Omental fat pad (tissue), 4 donors: ENCODE measurements around the gene PRPSAP2. TPM values are rescaled to one million over a fixed set of nuclear protein-coding genes. Genes with fewer than 3 reads are reported as not detected.

Experiments used
- ATAC-seq: fragments of 150-250 bp; one replicate; pipeline ENCODE4 v1.9.1; 2016; ENCODE audit warnings: mild to moderate bottlenecking, moderate library complexity; ENCODE audit not compliant: low FRiP score
- DNase-seq: peaks from one replicate; pipeline ENCODE4 v3.0.0-alpha.2; 2019; ENCODE audit warnings: low spot score
- total RNA-seq, 4 donors: library from RNA; depleted of rRNA; stranded (reverse); fragments of >200 nt; gene quantifications; one replicate each; pipeline ENCODE4 v1.1.0, GENCODE V29; 2016
- TF ChIP-seq, protein P1 (sequence below), 3 donors: fragments of 450-650 bp; IDR thresholded peaks; one replicate each; pipeline ENCODE4 v1.5.1; 2016 to 2017; ENCODE audit warnings: antibody characterized with exemption in 3 of 3, mild to moderate bottlenecking in 3 of 3, moderate library complexity in 2 of 3

PRPSAP2 gene
- total RNA-seq, 4 donors from 2014 or later, result 14.3 to 28.4 (median 14.9) TPM

DNA sequence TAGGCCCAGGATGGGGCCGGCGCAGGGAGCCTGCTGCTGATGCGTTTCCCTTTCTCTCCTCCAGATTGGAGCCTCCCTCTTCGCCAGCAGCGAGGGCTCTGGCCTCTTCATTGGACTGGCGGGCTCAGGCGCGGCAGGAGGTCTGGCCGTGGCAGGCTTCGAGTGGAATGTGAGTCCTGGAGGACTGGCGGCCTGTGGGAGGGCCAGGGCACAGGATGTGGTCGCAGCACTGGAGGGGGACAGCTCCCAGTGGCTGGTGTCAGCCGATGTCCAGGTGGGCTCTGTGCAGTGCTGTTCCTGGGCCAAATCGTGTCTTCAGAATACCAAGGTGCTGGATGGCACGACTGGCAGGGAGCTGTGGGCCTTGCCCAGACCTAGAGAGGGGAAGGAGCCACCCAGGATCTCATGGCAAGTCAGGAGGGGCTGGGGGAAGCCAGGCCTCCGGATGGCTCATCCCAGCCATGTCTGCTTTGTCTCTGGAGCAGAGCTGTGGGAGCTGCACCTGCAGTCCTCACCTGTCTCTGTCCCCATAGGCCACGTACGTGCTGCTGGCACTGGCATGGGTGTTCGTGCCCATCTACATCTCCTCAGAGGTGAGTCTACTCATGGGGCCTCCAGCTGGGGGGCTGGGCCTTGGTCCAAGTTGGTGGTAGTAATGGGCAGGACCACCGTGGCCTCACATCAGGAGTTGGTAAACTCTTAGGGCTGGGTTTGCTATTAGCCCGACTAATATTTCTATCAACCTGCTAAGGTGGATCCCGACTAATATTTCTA is 101.3 kb downstream of the PRPSAP2 start:
- TF ChIP-seq, protein P1, sequence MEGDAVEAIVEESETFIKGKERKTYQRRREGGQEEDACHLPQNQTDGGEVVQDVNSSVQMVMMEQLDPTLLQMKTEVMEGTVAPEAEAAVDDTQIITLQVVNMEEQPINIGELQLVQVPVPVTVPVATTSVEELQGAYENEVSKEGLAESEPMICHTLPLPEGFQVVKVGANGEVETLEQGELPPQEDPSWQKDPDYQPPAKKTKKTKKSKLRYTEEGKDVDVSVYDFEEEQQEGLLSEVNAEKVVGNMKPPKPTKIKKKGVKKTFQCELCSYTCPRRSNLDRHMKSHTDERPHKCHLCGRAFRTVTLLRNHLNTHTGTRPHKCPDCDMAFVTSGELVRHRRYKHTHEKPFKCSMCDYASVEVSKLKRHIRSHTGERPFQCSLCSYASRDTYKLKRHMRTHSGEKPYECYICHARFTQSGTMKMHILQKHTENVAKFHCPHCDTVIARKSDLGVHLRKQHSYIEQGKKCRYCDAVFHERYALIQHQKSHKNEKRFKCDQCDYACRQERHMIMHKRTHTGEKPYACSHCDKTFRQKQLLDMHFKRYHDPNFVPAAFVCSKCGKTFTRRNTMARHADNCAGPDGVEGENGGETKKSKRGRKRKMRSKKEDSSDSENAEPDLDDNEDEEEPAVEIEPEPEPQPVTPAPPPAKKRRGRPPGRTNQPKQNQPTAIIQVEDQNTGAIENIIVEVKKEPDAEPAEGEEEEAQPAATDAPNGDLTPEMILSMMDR (IDR thresholded peaks at IDR 0.05), result no peak
- ATAC-seq (no peak), DNase-seq (no peak)

DNA sequence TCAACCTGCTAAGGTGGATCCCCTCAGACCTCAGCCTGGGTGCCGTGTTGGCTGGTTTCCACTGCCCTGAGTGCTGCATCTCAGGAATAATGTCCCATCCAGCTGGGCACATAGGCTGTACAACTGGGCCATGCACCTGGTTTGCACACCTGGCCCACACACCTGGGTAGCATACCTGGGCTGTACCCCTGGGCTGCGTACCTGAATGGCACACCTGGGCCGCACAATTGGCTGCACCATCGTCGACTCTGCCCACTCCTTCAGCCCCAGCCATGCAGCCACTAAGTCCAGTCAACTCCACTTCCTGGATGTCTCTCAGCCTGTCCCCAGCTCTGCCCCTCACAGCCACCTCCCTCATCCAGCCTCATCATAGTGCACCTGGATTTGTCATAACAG is 101.9 kb downstream of the PRPSAP2 start:
- no peak for ATAC-seq
- DNase-seq, result no peak
- TF ChIP-seq, protein P1 (IDR thresholded peaks at IDR 0.05), result no peak

DNA sequence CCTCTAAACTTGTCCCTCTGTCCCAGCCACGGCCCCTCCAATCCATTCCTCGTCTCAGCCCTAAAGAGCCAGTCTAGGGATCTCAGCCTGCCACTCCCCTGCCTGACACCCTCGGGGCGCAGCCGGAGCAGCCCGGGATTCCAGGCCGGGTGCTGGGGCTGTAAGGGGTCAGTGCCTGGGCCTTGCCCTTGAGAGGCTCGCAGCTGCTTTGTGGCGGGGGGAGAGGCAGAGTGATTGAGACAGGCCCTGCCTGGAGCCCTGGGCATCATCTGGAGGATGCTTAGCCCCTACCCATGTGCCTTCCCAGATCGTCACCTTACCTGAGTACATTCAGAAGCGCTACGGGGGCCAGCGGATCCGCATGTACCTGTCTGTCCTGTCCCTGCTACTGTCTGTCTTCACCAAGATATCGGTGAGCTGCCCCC is 102.3 kb downstream of the PRPSAP2 start:
- DNase-seq (no peak), ATAC-seq (no peak)
- TF ChIP-seq, protein P1 (IDR thresholded peaks at IDR 0.05), result no peak

DNA sequence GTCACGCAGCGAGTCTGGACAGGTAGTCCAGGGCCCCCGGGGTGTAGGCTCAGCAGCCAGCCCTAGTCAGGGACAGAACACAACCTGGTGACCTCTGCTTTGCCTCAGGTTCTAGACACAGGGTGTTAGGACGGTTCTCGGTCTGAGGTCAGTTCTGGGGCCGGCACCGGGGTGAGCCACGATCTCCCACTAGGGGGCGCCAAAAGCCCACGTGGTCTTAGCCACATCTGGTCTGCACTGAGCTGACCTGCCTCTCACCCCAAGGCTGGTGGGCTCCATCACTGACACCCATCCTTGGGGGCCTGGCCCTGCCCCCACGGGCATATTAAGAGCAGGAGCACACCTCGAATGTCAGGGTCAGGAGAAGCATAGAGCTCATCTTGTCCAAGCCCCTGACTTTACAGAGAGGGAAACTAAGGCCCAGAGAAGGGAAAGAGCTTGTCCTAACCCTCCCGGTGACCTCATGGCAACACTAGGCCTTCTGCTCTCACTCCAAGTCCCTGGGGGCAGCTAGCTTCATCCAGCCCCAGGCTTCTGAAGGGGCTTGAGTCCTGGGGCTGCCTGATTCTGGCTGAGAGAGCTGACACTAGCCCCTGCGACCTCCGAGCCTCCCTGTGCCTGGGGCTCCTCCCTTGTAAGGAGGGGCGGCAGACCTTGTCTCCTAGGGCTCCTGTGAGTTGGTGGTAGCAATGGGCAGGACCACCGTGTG is 103.0 kb downstream of the PRPSAP2 start:
- ATAC-seq (peak; percentile 51), DNase-seq (peak; percentile 85)
- TF ChIP-seq, protein P1 (IDR thresholded peaks at IDR 0.05), result peak in 2 of 3 donors; percentile 36 to 44

DNA sequence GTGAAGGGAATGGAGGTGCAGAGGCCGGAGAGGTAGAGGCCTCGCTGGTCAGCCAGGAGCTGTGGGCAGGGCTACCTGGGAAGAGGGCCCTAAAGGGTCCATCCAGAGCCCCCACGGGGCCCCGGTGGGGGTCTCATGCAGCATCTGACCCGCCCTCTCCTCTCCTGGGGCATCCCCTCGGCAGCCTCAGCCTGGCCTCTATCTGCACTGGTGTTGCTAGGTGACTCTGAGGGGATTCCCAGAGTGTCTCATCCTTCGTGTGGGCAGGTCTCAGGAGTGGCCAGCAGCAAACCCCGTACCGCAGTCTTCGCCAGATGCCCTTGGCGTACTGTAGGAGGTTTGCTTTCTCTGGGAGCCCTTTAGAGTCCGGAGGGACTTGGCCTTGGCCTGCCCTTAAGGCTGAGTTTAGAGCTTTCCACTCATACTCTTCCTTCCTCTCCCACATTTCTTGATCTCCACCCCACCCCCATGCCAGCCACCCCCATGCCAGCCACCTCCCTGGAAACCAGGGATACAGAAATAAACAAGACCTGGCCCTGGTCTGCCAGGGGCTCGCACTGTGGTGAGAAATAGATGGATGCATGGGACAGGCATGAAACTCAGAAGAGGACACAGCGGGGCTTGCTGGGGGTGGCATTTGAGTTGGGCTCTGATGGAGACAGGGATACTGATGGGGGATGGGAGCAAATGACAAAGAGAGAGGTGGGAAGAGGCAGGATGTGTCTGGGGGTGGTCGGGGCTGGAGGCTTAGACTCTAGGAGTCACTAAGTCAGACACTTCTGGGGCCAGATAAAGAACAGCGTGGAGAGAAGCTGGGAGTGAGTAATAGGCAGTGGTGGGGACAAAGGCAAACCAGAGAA is 103.9 kb downstream of the PRPSAP2 start:
- DNase-seq, result no peak
- TF ChIP-seq, protein P1 (IDR thresholded peaks at IDR 0.05), result no peak
- peak; percentile 84 for ATAC-seq

DNA sequence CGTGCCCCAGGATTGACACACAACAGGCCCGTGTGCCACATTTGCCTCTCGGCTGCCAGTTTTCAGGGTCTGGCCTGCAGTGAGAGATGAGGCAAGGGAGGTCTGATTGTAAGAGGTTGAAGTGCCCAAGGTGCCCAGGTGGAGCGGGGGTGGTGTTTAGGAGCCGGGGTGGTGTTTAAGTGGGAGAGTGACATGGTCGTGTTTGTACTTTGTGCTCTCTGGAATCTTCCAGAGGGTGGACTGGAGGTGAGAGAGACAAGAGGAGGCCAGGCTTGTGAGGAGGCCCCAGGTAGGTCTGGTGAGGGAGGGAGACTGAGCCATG is 104.5 kb downstream of the PRPSAP2 start:
- no peak for DNase-seq
- TF ChIP-seq, protein P1 (IDR thresholded peaks at IDR 0.05), result no peak
- ATAC-seq, result no peak
